Kidney (tissue), 14 donors: ENCODE data around the gene PCLO. TPM values are rescaled to one million over a fixed set of nuclear protein-coding genes. Genes with fewer than 3 reads are reported as not detected.

Experiments used
- DNase-seq, 5 donors: peaks; one replicate each; pipeline ENCODE4 v3.0.0-alpha.2; 2013 to 2020
- FAIRE-seq: peaks from 2 replicates; lab custom pipeline; 2012; peaks lifted over from hg19 to GRCh38; lab: Jason Lieb, UNC
- H3K27ac ChIP-seq, 2 donors: one replicate each; pipeline ENCODE4 v1.7.0; 2013; ENCODE audit warnings: low read depth in 2 of 2, low read length in 2 of 2, inconsistent platforms in 1 of 2
- H3K27me3 ChIP-seq: one replicate; pipeline ENCODE4 v1.7.1; 2013; ENCODE audit warnings: low read length, inconsistent platforms; ENCODE audit not compliant: control insufficient read depth, insufficient read depth
- H3K36me3 ChIP-seq, 3 donors: one replicate each; pipeline versions ENCODE4 v1.7.0 to v1.7.1; 2013; ENCODE audit warnings: low read length in 3 of 3, control low read depth in 1 of 3, inconsistent platforms in 1 of 3; ENCODE audit not compliant: insufficient read depth in 3 of 3, control insufficient read depth in 2 of 3
- H3K4me1 ChIP-seq, 3 donors: one replicate each; pipeline versions ENCODE4 v1.7.0 to v1.7.1; 2013; ENCODE audit warnings: low read length in 3 of 3, inconsistent platforms in 1 of 3, low read depth in 1 of 3; ENCODE audit not compliant: control insufficient read depth in 2 of 3, insufficient read depth in 2 of 3
- H3K4me3 ChIP-seq, 3 donors: one replicate each; pipeline versions ENCODE4 v1.7.0 to v1.8.1; 2013; ENCODE audit warnings: low read length in 3 of 3, control low read depth in 1 of 3, inconsistent platforms in 1 of 3
- H3K9ac ChIP-seq, 3 donors: one replicate each; pipeline versions ENCODE4 v1.7.0 to v1.7.1; 2013; ENCODE audit warnings: low read length in 3 of 3, control low read depth in 1 of 3, inconsistent platforms in 1 of 3
- H3K9me3 ChIP-seq, 3 donors: one replicate each; pipeline versions ENCODE4 v1.7.0 to v1.7.1; 2013; ENCODE audit warnings: low read length in 3 of 3, control low read depth in 1 of 3, inconsistent platforms in 1 of 3; ENCODE audit not compliant: control insufficient read depth in 2 of 3, insufficient read depth in 1 of 3
- intact Hi-C: fragments of 100-400 bp; cut with DNase I; formaldehyde crosslinking; loops from one replicate; pipeline ENCODE4 v1.11.1; 2022
- polyA plus RNA-seq: library from polyadenylated mRNA; stranded (reverse); fragments of 350-450 nt; fragmentation: Illumina TruSeq; extraction: RNeasy Lipid Tissue Mini Kit (QIAGEN cat#74804); gene quantifications from one replicate; pipeline ENCODE4 v1.2.3, GENCODE V29; 2014; ENCODE audit warnings: low read depth, low replicate concordance; ENCODE audit not compliant: insufficient read depth
- total RNA-seq: library from RNA; stranded (reverse); fragmentation: NEBNext Ultra II Directional; extraction: Animal tissue kit (Norgen Biotek cat#: 25700); gene quantifications from one replicate; pipeline ENCODE4 v1.2.1, GENCODE V29; 2021
- TF ChIP-seq, protein P1 (sequence below): IDR thresholded peaks from 3 replicates; pipeline ENCODE4 v1.5.1; 2012; ENCODE audit warnings: mild to moderate bottlenecking, moderate library complexity, borderline replicate concordance; ENCODE audit not compliant: insufficient read depth; ENCODE audit errors: extremely low read depth
- donor health status: control.
- donor health status: control.
- donor health status: control.
- donor health status: control.
- donor health status: control.
- donor health status: DM: yes; HTN: yes; CAD: no.
- donor health status: Normal renal cell carcinoma (clear cell type).

The PCLO gene
- total and polyA plus RNA-seq, 2 donors from 2014 or later, result 4.0 to 12.0 TPM

DNA sequence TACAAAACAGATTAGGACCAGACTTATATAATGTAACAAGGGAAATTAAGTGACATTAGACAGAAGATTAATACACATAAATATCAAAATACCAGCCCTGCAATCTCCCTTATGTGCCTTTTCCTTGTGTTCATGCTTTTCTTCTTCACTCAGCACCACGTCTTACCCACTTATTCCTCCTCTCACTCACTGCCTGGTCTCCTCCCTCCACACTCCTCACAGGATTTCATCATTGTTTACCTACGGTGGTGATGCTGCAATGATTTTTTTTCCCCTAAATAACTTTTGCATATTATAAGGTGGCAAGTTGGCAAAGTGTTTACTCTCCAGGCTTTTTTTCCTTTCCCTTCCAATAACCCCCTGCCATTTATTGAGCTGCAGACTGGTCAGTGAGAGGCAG, 203.2 kb downstream of the PCLO start:
- no peak overlapping the region for H3K4me3 ChIP-seq

DNA sequence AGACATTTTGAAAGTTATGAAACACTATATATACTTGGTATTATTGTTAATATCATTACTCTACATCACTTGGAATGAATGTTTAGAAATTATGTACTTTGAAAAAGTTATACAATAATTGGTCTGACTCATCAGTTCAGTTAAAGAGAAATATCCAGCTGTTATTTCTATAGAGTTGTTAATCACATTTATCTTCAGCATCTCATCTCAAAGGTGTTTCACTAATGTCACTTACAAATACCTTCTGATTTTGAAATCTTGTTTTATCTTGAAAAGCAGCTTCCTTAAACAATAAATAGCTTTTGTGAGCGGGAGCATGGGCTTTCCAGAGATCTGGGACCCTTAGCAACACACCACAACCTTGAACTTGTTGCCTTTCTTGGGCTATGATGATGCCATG, 205.2 kb downstream of the PCLO start:
- H3K4me3 ChIP-seq, result no peak overlapping the region
- H3K27me3 ChIP-seq, result no peaks in the 10 kb centered on the region
- FAIRE-seq (no peak), DNase-seq (no peak)
- no peaks in the 10 kb centered on the region for H3K9me3 ChIP-seq
- H3K9ac ChIP-seq, result no peak overlapping the region
- no peak overlapping the region for H3K27ac ChIP-seq
- intact Hi-C loops, result no loop called here
- no peaks in the 10 kb centered on the region for H3K36me3 ChIP-seq
- TF ChIP-seq, protein P1, sequence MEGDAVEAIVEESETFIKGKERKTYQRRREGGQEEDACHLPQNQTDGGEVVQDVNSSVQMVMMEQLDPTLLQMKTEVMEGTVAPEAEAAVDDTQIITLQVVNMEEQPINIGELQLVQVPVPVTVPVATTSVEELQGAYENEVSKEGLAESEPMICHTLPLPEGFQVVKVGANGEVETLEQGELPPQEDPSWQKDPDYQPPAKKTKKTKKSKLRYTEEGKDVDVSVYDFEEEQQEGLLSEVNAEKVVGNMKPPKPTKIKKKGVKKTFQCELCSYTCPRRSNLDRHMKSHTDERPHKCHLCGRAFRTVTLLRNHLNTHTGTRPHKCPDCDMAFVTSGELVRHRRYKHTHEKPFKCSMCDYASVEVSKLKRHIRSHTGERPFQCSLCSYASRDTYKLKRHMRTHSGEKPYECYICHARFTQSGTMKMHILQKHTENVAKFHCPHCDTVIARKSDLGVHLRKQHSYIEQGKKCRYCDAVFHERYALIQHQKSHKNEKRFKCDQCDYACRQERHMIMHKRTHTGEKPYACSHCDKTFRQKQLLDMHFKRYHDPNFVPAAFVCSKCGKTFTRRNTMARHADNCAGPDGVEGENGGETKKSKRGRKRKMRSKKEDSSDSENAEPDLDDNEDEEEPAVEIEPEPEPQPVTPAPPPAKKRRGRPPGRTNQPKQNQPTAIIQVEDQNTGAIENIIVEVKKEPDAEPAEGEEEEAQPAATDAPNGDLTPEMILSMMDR, result no peak
- no peaks in the 10 kb centered on the region for H3K4me1 ChIP-seq

More for the DNA sequence above, 203.2 kb downstream of the PCLO start:
- Histone ChIP-seq H3K4me1 (no peaks in the 10 kb centered on the region), H3K9ac (no peak overlapping the region), H3K27me3 (no peaks in the 10 kb centered on the region), H3K27ac (no peak overlapping the region), H3K9me3 (no peaks in the 10 kb centered on the region), H3K36me3 (no peaks in the 10 kb centered on the region)
- DNase-seq (no peak), FAIRE-seq (no peak)
- TF ChIP-seq, protein P1, result no peak
- intact Hi-C loops, result no loop called here

DNA sequence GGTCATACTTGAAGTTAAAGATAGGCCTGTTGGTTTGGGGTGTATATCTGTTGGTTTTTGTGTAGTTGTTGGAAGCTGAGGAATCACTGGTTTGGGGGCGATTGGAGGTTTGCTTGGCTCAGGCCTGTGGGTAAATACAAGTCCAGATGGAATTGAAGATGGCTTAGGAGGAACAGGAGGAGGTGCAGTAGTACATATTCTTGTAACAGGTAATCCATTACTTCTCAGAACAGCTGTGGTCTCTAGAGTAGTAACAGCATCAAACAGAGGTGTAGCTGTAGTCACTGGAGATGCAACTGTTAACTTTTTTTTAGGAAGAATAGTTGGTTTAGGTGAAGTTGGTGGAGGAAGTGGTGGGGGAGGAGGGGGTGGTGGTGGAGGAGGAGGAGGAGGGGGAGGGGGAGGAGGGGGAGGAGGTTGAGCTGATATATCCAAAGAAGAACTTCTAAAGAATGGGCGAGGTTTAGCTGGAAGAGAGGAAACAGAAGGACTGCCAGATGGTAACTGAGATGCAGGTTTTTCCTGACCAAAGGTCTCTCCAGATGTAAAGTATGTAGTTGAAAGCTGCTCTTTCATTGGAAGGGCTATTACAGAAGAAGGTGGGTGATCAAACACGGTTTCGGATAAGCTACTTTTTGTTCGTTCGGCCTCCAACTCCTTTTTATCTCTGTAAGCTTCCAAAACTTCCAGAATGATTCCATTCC, 209.2 kb downstream of the PCLO start:
- FAIRE-seq (no peak), DNase-seq (no peak)
- Histone ChIP-seq H3K4me1 (no peaks in the 10 kb centered on the region), H3K36me3 (no peaks in the 10 kb centered on the region), H3K27ac (no peak overlapping the region), H3K27me3 (no peaks in the 10 kb centered on the region), H3K4me3 (no peak overlapping the region), H3K9ac (no peak overlapping the region), H3K9me3 (no peaks in the 10 kb centered on the region)
- intact Hi-C loops, result no loop called here
- TF ChIP-seq, protein P1, result no peak
